Fibroblast of skin of left quadriceps (primary cell): ENCODE results near the gene CWC22.
A peak's percentile ranks its signal among the peaks of the same experiment; 100 is the strongest.
"Not testable (repeated sequence)": the region's sequence is repeated elsewhere in the genome, so short reads cannot be mapped to it uniquely, and the experiment has no call there.

ENCODE experiments used
- DNase-seq, 2 experiments: peaks; one replicate each; pipeline ENCODE4 v3.0.0-alpha.2; 2013; ENCODE audit warnings: low read depth in 2 of 2

Gene CWC22

GRCh38 chr2:180006781-180007579 is at the start of gene CWC22:
Gene CWC22, minus strand, starts transcription at chr2:180007297. Its CDS starts 13,956 bp downstream, at chr2:179993341.
- DNase-seq, result peak; percentile 77 to 79

GRCh38 chr2:180056367-180057118 is 49.4 kb upstream of the CWC22 start:
- DNase-seq, result no peak

- not testable (repeated sequence) for DNase-seq
These were observed 47.5 kb upstream of the CWC22 start for GRCh38 chr2:180054576-180054975.

GRCh38 chr2:180050246-180050645 is 43.1 kb upstream of the CWC22 start:
- no peak for DNase-seq

- DNase-seq, result peak in 1 of 2 experiments; percentile 7
These were observed 41.2 kb upstream of the CWC22 start for GRCh38 chr2:180048251-180048650.

GRCh38 chr2:180046776-180047175 is 39.7 kb upstream of the CWC22 start:
- DNase-seq, result peak; percentile 13 to 15

- DNase-seq, result no peak
These were observed 39.1 kb upstream of the CWC22 start for GRCh38 chr2:180046202-180046601.

GRCh38 chr2:180040146-180040925 is 33.2 kb upstream of the CWC22 start:
- peak; percentile 97 to 98 for DNase-seq

- no peak for DNase-seq
These were observed 31.9 kb upstream of the CWC22 start for GRCh38 chr2:180038997-180039396.

- DNase-seq, result no peak
These were observed 27.1 kb upstream of the CWC22 start for GRCh38 chr2:180033993-180034894.

GRCh38 chr2:180029575-180029974 is 22.5 kb upstream of the CWC22 start:
- DNase-seq, result no peak

GRCh38 chr2:180021850-180022249 is 14.8 kb upstream of the CWC22 start:
- DNase-seq, result no peak

- DNase-seq, result no peak
These were observed 10.7 kb upstream of the CWC22 start for GRCh38 chr2:180017784-180018183.

GRCh38 chr2:180016937-180017336 is 9.8 kb upstream of the CWC22 start:
- no peak for DNase-seq

- peak; percentile 88 to 89 for DNase-seq
These were observed 9.0 kb upstream of the CWC22 start for GRCh38 chr2:180015951-180016709.

- DNase-seq, result peak in 1 of 2 experiments; percentile 32
These were observed 5.4 kb upstream of the CWC22 start for GRCh38 chr2:180012523-180012922.

- no peak for DNase-seq
These were observed 3.6 kb upstream of the CWC22 start for GRCh38 chr2:180010701-180011100.

- DNase-seq, result no peak
These were observed 866 bp downstream of the CWC22 start for GRCh38 chr2:180006231-180006630.

- not testable (repeated sequence) for DNase-seq
These were observed 1.6 kb downstream of the CWC22 start for GRCh38 chr2:180005465-180005864.

GRCh38 chr2:180004731-180005130 is 2.4 kb downstream of the CWC22 start:
- no peak for DNase-seq
